HUES64 (cell line): Measurements from ENCODE around the gene C16orf46. TPM values are rescaled to one million over a fixed set of nuclear protein-coding genes. Genes with fewer than 3 reads are reported as not detected.
A peak's percentile ranks its signal among the peaks of the same experiment; 100 is the strongest.
"Not testable (repeated sequence)": the region's sequence is repeated elsewhere in the genome, so short reads cannot be mapped to it uniquely, and the experiment has no call there.

Source experiments
- H3K27ac ChIP-seq: 2 replicates; pipeline ENCODE4 v1.7.0; 2013; ENCODE audit warnings: low read depth, low read length, inconsistent platforms
- H3K27me3 ChIP-seq: 2 replicates; pipeline ENCODE4 v1.6.1; 2013; ENCODE audit warnings: mild to moderate bottlenecking, low read length; ENCODE audit not compliant: insufficient read depth
- H3K36me3 ChIP-seq: 2 replicates; pipeline ENCODE4 v1.6.1; 2013; ENCODE audit warnings: mild to moderate bottlenecking, low read length; ENCODE audit not compliant: insufficient read depth
- H3K4me1 ChIP-seq: 2 replicates; pipeline ENCODE4 v1.6.1; 2013; ENCODE audit warnings: mild to moderate bottlenecking, low read length, moderate library complexity; ENCODE audit not compliant: insufficient read depth
- H3K4me3 ChIP-seq: 2 replicates; pipeline ENCODE4 v1.5.1; 2013; ENCODE audit warnings: mild to moderate bottlenecking, low read length, moderate library complexity
- H3K9ac ChIP-seq: 2 replicates; pipeline ENCODE4 v1.6.1; 2013; ENCODE audit warnings: mild to moderate bottlenecking, low read depth, low read length
- H3K9me3 ChIP-seq: 2 replicates; pipeline ENCODE4 v1.6.1; 2013; ENCODE audit warnings: low read depth, low read length; ENCODE audit not compliant: insufficient read depth
- WGBS: fragments of 150-250, 120-280 bp; methylation state at CpG from one replicate; pipeline ENCODE4 v1.1.7; 2013; ENCODE audit warnings: missing lambda C conversion rate; 5-methylcytosine and 5-hydroxymethylcytosine counted together
- polyA plus RNA-seq, 2 experiments: library from polyadenylated mRNA; stranded (reverse); fragments of 50-300 nt; gene quantifications; one replicate each; pipeline ENCODE4 v1.2.3, GENCODE V29; 2013

C16orf46 gene, protein sequence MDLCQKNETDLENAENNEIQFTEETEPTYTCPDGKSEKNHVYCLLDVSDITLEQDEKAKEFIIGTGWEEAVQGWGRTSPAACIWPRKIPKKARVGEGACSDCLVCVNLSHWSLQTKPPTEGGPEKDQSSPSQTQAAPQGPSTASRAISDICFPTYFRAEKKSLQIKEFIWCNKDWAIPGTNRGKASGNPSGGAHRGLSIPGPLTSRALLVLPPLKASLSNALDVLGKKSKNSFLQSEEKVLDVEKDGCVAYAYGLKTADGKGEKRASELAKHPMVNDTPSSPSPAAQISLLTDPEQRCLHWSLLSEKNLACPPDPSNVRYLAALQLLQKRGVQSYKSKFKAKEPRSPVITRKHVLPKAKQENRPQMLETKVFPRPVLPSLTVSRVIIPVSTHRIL
- 0.70 TPM for polyA plus RNA-seq (2013, experiment 1 of 2)
- 1.5 TPM for polyA plus RNA-seq (2013, experiment 2 of 2)

DNA sequence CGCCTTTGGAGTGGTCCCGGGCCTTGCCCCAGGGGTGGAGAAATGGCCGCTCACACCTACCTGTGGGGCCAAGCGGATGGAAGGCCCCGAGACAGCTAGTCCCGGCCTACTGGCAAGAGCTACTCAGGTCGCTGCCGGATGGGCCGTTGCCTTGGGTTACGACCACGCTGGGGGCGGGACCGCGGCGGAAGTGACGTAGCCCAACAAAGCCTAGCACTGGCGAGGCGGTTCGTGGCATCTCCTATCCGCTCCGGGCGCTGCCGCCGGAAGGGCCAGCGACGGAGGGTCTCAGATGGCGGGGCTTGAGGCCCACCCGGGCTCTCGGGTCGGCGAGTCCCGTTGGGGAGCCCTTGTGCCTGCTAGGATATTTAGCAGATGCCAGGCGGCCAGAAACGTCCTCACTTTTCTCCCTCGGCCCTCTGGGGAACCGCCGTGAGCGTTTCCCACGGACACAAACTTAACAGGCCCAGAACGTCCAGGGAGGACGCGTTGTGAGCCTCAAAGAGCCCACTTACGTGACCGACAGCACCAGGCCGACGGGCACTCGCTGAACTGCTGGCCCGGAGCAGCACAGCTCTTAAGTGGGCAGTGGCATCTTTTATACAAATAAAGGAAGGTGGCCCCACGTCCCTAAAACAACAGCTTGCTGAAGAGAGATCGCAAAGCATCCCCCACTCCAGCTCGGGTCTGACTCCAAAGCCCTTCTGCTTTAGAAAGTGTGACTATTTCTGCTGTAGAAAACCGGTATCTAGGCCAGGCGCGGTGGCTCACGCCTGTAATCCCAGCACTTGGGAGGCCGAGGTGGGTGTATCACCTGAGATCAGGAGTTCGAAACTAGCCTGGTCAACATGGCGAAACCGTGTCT, at the start of gene C16orf46:
Gene C16orf46, minus strand, starts transcription at position 163 of the 865 bp plus-strand sequence. CDS start 13,283 bp downstream, outside the sequence.
- 14% methylated on average over 59 of the region's 59 CpGs for WGBS
- peaks cover 12% of the 10 kb centered on the region for H3K36me3 ChIP-seq
- H3K27me3 ChIP-seq = no peaks in the 10 kb centered on the region
- peak within 1 kb of the TSS; percentile 91 for H3K27ac ChIP-seq
- no peaks in the 10 kb centered on the region for H3K9me3 ChIP-seq
- H3K9ac ChIP-seq = peak within 1 kb of the TSS; percentile 89
- H3K4me3 ChIP-seq = peak within 1 kb of the TSS; percentile 81
- peaks cover 12% of the 10 kb centered on the region for H3K4me1 ChIP-seq

DNA sequence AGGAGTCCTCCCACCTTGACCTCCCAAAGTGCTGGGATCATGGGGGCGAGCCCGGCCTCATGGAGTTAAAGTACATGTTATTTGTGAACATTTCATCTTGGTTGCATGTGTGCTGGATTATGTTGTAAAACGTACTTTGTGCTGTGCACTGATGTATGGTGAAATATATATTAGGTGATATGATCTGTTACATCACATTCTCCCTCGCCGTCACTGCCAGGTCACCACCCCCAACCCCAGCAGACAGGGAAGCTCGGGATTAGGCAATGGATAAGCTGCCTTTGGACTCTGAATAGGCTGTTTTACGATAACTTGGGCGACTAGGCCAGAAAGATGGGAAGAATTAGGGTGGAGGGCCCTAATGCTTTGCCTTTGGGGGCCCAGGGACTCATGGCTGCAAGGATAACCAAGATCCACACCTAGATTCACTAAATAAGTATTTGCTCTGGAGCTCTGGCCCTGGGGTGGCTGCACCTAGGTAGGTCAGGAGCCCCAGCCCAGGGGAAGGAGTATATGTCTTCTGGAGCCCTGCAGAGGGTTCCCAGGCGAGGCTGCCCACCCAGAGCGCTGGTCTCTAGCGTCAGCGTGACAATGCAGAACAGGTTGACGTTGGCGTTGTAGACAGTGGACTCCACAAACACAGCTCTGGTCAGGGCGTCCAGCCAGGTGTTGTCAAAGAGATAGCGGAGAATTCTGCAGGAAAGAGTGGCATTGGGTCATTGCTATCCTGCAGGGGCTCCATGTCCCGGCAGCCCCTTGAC, 46.2 kb upstream of the C16orf46 start:
- WGBS = 93% methylated on average over 17 of the region's 17 CpGs
- H3K4me3 ChIP-seq = no peak overlapping the region
- no peak overlapping the region for H3K9ac ChIP-seq
- no peaks in the 10 kb centered on the region for H3K27me3 ChIP-seq
- H3K36me3 ChIP-seq = no peaks in the 10 kb centered on the region
- no peaks in the 10 kb centered on the region for H3K9me3 ChIP-seq
- H3K27ac ChIP-seq = no peak overlapping the region
- no peaks in the 10 kb centered on the region for H3K4me1 ChIP-seq

DNA sequence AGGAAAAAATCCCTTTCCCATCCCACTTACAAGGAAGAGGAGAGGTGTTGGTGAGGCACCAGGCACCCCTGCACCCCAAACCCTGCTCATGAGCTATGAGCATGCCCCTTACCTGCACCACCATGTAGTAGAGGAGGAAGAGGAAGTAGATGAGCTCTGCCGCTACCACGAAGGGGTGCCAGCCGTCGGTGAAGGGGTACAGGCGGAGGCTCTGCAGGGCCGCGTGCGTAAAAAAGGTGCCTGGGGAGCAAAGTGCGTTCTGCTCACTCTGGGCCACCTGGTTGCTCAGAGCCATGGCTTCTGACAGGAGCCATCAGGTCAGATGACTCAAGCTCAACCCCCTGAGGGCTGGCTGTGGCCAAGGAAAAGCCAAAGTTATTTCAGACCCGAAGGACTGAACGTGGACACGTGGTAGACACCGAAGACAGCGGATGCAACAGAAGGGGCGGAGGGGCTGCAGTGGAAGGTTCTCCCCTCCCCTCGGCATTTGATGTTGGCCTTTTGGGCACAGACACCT, 44.5 kb upstream of the C16orf46 start:
- H3K27me3 ChIP-seq = no peaks in the 10 kb centered on the region
- H3K27ac ChIP-seq = no peak overlapping the region
- H3K4me1 ChIP-seq = no peaks in the 10 kb centered on the region
- no peak overlapping the region for H3K4me3 ChIP-seq
- H3K9ac ChIP-seq = no peak overlapping the region
- no peaks in the 10 kb centered on the region for H3K36me3 ChIP-seq
- no peaks in the 10 kb centered on the region for H3K9me3 ChIP-seq
- WGBS = 92% methylated on average over 16 of the region's 16 CpGs

DNA sequence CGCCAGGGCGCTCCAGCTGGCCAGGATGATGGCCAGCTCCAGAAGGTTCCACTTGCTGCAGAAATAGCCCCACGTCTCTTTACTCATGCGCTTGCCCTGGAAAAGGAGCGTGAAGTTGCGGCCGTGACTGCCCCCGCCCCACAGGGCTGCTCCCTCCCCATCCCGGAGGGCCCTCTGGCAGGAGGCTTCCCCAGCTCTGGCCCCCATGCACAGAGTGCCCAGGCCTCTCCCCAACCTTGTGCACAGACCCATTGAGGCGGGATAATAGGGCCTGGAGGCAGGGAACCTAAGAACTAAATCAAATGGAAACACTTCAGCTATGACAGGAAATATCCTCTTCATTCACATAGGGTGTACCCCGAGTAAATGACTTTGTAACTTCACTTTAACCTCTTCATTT, 40.4 kb upstream of the C16orf46 start:
- H3K4me3 ChIP-seq = no peak overlapping the region
- no peaks in the 10 kb centered on the region for H3K9me3 ChIP-seq
- H3K36me3 ChIP-seq = no peaks in the 10 kb centered on the region
- H3K27ac ChIP-seq = no peak overlapping the region
- 79% methylated on average over 11 of the region's 11 CpGs for WGBS
- H3K4me1 ChIP-seq = no peaks in the 10 kb centered on the region
- H3K27me3 ChIP-seq = no peaks in the 10 kb centered on the region
- H3K9ac ChIP-seq = no peak overlapping the region

DNA sequence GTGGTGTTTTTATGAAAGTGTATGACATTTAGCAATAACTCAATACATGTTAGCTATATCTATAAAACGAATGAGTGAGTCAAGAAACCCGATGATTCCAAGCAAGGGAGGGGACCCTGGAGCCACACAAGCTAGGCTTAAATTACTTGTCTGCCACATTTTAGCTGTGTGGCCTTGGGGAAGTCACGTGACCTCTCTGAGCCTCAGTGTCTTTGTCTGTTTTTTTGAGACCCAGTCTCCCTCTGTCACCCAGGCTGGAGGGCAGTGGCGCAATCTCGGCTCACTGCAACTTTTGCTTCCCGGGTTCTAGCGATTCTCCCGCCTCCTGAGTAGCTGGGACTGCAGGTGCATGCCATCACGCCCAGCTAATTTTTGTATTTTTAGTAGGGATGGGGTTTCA, 39.2 kb upstream of the C16orf46 start:
- no peaks in the 10 kb centered on the region for H3K27me3 ChIP-seq

DNA sequence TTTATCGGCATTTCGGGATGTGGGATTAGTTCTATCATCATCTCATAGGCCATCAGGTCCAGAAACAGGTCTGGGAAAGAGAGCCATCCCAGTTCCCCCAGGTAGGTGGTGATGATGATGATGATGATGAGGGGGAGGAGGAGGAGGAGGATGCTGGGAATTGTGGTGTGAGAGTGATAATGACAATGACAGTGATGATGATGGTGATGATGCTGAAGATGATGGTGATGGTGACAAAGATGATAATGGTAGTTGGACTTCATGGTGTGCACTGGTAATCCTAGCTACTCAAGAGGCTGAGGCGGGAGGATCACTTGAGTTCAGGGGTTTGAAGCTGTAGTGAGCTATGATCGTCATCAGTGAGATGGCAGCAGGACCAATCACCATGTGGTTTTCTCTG, 35.4 kb upstream of the C16orf46 start:
- Histone ChIP-seq H3K9ac (no peak overlapping the region), H3K4me3 (no peak overlapping the region), H3K4me1 (no peaks in the 10 kb centered on the region), H3K27me3 (no peaks in the 10 kb centered on the region), H3K36me3 (no peaks in the 10 kb centered on the region), H3K27ac (no peak overlapping the region), H3K9me3 (no peaks in the 10 kb centered on the region)
- WGBS = 95% methylated on average over 4 of the region's 4 CpGs

More for the DNA sequence above, 39.2 kb upstream of the C16orf46 start:
- Histone ChIP-seq H3K9me3 (no peaks in the 10 kb centered on the region), H3K36me3 (no peaks in the 10 kb centered on the region), H3K9ac (no peak overlapping the region), H3K4me3 (no peak overlapping the region), H3K27ac (no peak overlapping the region), H3K4me1 (no peaks in the 10 kb centered on the region)
- 92% methylated on average over 9 of the region's 9 CpGs for WGBS

DNA sequence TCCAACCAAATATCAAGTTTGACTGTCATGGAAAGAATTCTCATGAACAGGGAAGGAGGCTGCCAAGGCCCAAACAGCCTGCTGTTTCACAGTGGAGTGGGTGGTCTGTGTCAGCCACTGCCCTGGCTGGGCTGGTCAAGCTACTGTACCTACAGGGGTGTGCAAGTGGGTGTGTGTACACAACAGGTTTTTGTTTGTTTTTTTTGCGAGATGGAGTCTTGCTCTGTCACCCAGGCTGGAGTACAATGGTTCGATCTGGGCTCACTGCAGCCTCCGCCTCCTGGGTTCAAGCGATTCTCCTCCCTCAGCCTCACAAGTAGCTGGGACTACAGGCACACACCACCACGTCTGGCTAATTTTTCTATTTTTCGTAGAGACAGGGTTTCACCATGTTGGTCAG, 32.2 kb upstream of the C16orf46 start:
- not testable (repeated sequence) for H3K9ac ChIP-seq, H3K27me3 ChIP-seq, H3K27ac ChIP-seq, H3K9me3 ChIP-seq, H3K36me3 ChIP-seq, H3K4me1 ChIP-seq, H3K4me3 ChIP-seq
- 94% methylated on average over 6 of the region's 6 CpGs for WGBS

DNA sequence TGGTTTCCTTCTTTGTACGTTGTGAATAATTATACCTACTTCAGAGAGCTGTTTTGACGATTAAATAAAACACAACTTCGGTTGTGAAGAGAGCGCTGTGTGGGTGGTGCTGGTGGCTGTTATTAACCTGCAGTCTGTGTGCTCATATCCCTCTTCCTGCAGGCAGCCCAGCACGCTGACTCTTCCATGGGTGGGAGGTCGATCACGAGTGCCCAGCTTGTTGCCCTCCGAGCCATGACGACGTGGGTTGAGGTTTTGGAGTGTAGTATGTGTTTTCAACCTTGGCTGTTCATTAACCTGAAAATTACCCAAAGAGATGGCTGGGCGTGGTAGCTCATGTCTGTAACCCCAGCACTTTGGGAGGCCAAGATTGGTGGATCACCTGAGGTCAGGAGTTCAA, 30.5 kb upstream of the C16orf46 start:
- H3K27ac ChIP-seq = no peak overlapping the region
- no peak overlapping the region for H3K9ac ChIP-seq
- H3K27me3 ChIP-seq = no peaks in the 10 kb centered on the region
- 96% methylated on average over 11 of the region's 11 CpGs for WGBS
- no peaks in the 10 kb centered on the region for H3K36me3 ChIP-seq
- no peaks in the 10 kb centered on the region for H3K9me3 ChIP-seq
- H3K4me1 ChIP-seq = no peaks in the 10 kb centered on the region
- H3K4me3 ChIP-seq = no peak overlapping the region

DNA sequence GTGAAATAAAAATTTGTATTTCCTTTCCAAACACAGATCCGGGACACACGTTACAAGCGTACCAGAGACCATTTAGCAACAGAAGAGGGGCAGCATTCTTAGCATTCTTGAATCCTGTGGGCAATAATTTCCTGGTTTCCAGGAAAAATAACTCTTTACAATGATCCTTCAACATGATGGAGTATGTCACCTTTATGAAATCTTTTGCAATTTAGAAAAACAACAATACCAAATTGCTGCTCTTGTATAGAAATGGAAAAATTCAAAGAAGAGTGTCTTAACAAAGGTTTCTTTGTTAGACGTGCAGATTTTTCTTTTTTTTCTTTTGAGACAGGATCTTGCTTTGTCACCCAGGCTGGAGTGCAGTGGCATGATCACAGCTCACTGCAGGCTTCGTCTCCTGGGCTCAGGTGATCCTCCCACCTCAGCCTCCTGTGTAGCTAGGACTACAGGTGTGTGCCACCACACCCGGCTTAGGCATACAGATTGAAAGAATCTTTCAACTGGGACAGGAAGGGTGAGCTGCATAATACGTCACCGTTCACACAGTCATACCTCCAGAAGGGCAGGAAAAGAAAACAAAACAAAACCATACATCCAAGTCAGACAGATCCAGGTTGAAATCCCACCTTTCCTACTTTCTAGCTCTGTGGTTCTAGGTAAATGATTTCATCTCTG, 29.9 kb upstream of the C16orf46 start:
- Histone ChIP-seq H3K36me3 (no peaks in the 10 kb centered on the region), H3K9ac (no peak overlapping the region), H3K4me3 (no peak overlapping the region), H3K27me3 (no peaks in the 10 kb centered on the region), H3K9me3 (no peaks in the 10 kb centered on the region), H3K4me1 (no peaks in the 10 kb centered on the region), H3K27ac (no peak overlapping the region)
- WGBS = 94% methylated on average over 8 of the region's 8 CpGs

DNA sequence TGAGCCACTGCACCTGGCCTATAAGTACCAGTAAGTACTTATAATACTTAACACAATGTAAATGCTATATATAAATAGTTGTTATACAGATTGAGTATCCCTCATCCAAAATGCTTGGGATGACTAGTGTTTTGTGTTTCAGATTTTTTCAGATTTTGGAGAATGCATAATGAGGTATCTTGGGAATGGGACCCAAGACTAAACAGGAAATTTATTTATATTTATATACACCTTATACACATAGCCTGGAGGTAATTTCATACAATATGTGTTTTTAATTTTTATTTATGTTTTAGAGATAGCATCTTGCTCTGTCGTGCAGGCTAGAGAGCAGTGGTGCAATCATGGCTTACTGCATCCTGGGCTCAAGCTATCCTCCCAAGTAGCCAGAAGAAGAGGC, 28.9 kb upstream of the C16orf46 start:
- Histone ChIP-seq H3K9ac (no peak overlapping the region), H3K27me3 (no peaks in the 10 kb centered on the region), H3K36me3 (no peaks in the 10 kb centered on the region), H3K27ac (no peak overlapping the region), H3K9me3 (no peaks in the 10 kb centered on the region), H3K4me3 (no peak overlapping the region), H3K4me1 (no peaks in the 10 kb centered on the region)
- 93% methylated on average over 1 of the region's 1 CpG for WGBS
